SK-N-SH (cell line): ENCODE results near the gene IFT25.

Experiments used
- JUND ChIP-seq: IDR thresholded peaks from 2 replicates; pipeline ENCODE4 v1.4.0; 2012
- MEF2A ChIP-seq: IDR thresholded peaks from 2 replicates; pipeline ENCODE4 v1.4.0; 2012; ENCODE audit warnings: low read depth, borderline replicate concordance
- MXI1 ChIP-seq: IDR thresholded peaks from 2 replicates; pipeline ENCODE4 v1.6.1; 2012; ENCODE audit warnings: mild to moderate bottlenecking, low read depth, low read length, improper control_type of control experiment
- POLR2AphosphoS5 ChIP-seq: IDR thresholded peaks from 2 replicates; pipeline ENCODE4 v1.6.1; 2012; ENCODE audit warnings: low read depth, low read length
- RCOR1 ChIP-seq: fragments of 150-350 bp; IDR thresholded peaks from 2 replicates; pipeline ENCODE4 v1.6.1; 2017; ENCODE audit warnings: antibody characterized with exemption, low read length
- SIN3A ChIP-seq: IDR thresholded peaks from 2 replicates; pipeline ENCODE4 v1.6.1; 2012; ENCODE audit warnings: low read depth, mild to moderate bottlenecking, low read length, moderate library complexity, borderline replicate concordance
- TAF1 ChIP-seq: IDR thresholded peaks from 2 replicates; pipeline ENCODE4 v1.6.1; 2012; ENCODE audit warnings: low read depth, mild to moderate bottlenecking, low read length, moderate library complexity, borderline replicate concordance
- TF ChIP-seq, protein P1 (sequence below): fragments of 200-600 bp; sonication (generic); IDR thresholded peaks from 2 replicates; pipeline ENCODE4 v1.6.1; 2017; ENCODE audit warnings: antibody characterized with exemption, mild to moderate bottlenecking, moderate library complexity

GRCh38 chr1:53929246-53929960 lies 16.1 kb downstream of the IFT25 start:
- TF ChIP-seq, protein P1, sequence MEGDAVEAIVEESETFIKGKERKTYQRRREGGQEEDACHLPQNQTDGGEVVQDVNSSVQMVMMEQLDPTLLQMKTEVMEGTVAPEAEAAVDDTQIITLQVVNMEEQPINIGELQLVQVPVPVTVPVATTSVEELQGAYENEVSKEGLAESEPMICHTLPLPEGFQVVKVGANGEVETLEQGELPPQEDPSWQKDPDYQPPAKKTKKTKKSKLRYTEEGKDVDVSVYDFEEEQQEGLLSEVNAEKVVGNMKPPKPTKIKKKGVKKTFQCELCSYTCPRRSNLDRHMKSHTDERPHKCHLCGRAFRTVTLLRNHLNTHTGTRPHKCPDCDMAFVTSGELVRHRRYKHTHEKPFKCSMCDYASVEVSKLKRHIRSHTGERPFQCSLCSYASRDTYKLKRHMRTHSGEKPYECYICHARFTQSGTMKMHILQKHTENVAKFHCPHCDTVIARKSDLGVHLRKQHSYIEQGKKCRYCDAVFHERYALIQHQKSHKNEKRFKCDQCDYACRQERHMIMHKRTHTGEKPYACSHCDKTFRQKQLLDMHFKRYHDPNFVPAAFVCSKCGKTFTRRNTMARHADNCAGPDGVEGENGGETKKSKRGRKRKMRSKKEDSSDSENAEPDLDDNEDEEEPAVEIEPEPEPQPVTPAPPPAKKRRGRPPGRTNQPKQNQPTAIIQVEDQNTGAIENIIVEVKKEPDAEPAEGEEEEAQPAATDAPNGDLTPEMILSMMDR, result no peak
- TF ChIP-seq TAF1 (no peak), JUND (no peak), MXI1 (no peak), SIN3A (no peak), POLR2AphosphoS5 (no peak), MEF2A (no peak), RCOR1 (no peak)
